Measurements from ENCODE around the gene LEAP2.
"Not testable (repeated sequence)": the region's sequence is repeated elsewhere in the genome, so short reads cannot be mapped to it uniquely, and the experiment has no call there.

The LEAP2 gene

GRCh38 chr5:132839426-132840301, 33.8 kb upstream of the LEAP2 start:
- H3K27ac ChIP-seq = peak overlapping the region in 19 of 21 experiments; percentile 18 to 82 (median 72)
- no peak overlapping the region for H3K4me3 ChIP-seq

- no peak overlapping the region for H3K4me3 ChIP-seq
Observed at GRCh38 chr5:132840313-132840712, 33.2 kb upstream of the LEAP2 start.

DNA sequence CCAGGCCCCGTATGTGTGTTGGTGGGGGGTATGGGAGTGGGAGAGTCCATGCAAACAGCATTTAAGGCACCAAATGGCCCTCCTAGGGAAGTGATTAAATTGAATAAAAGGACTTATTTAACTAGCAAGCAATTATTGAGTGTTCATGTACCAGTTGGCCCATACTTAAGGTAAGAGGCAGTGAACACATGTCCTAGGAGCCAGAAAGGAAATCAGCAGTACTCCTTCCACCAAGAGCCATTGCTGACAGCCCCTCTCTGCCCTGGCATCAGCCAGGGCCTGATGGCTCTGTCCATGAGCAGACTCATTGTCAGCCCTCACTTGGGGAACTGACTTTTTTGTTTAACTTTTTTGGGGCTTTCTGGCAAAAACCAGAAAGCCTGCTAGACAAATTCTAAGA, 32.6 kb upstream of the LEAP2 start:
- H3K27ac ChIP-seq = peak overlapping the region in 15 of 21 experiments; percentile 3 to 82 (median 72)

More at GRCh38 chr5:132840313-132840712, 33.2 kb upstream of the LEAP2 start:
- peak overlapping the region in 18 of 21 experiments; percentile 3 to 82 (median 72) for H3K27ac ChIP-seq

GRCh38 chr5:132841305-132841704, 32.2 kb upstream of the LEAP2 start:
- H3K27ac ChIP-seq = peak overlapping the region in 5 of 21 experiments; percentile 59 to 82 (median 78)

More for the DNA sequence above, 32.6 kb upstream of the LEAP2 start:
- H3K4me3 ChIP-seq = no peak overlapping the region

DNA sequence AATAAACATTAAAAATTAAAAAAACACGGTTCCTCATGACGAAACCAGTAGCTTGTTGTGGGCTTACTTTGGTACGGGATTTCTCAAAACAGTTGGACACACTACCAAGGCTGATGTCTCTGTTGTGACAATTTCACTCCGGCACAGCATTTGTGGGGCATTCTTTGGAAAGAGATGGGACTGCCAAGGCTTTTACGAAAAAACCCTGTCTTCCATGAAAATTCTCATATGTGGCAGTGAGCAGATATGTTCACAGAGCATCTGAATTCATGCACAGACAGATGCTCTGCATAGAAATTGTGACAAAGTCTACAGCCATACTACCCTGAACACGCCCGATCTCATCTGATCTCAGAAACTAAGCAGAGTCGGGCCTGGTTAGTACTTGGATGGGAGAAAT, 25.2 kb upstream of the LEAP2 start:
- Histone ChIP-seq H3K4me3 (no peak overlapping the region), H3K27ac (no peak overlapping the region)

More at GRCh38 chr5:132841305-132841704, 32.2 kb upstream of the LEAP2 start:
- no peak overlapping the region for H3K4me3 ChIP-seq

DNA sequence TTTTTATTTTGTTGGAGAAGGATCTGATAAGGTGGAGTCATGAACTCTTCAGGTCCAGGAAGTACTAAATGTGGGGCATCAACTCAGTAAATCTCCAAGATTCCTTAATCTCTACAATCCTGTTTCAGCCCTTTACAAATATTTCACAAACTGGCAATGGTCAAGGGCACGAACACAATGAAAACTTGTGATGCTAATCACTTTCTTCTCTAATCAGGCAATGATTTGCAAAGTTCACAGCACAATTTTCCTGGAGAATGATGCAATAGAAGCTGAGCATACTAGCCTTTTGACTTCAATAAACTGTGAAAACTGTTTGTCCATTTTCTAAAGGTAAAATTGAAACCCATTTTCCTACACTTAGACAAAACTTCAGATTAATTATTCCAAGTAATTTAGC, 24.1 kb upstream of the LEAP2 start:
- Histone ChIP-seq H3K4me3 (no peak overlapping the region), H3K27ac (no peak overlapping the region)

DNA sequence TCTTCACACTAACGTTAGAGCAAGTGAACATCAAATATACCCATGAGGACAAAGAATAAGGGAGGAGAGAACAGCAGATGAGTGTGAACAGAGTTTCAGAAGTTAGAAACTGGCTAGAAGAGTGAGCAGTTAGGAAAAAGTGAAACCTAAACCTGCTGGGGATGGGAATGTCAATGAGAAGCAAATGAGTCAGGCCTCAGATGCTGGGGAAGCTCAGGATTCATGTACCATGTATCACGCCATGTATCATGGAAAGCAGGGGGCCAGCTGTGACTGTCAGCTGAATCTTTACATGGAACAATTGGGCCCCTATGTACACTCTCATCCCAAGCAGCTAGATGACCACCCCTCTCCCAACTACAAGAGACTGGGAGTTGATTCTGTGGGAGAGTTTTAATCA, 23.4 kb upstream of the LEAP2 start:
- H3K4me3 ChIP-seq = no peak overlapping the region
- H3K27ac ChIP-seq = no peak overlapping the region

DNA sequence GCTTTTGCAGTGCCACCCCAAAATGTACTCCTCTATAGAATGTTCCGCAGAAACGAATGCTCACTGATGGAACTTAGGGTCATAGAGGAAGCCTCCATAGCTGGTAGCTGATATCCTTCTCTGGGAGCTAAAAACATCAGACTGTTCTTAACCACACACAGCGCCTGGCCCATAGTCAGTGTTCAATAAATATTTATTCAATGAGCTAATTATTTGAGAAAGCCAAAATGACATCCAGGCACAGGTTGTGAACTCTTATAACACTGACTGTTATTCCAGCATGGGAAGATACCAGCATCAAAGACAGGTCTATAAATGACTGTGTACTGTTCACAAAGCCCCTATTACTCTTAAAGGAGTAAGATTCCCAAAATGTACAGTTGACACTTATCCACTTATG, 20.1 kb upstream of the LEAP2 start:
- no peak overlapping the region for H3K27ac ChIP-seq
- H3K4me3 ChIP-seq = no peak overlapping the region

DNA sequence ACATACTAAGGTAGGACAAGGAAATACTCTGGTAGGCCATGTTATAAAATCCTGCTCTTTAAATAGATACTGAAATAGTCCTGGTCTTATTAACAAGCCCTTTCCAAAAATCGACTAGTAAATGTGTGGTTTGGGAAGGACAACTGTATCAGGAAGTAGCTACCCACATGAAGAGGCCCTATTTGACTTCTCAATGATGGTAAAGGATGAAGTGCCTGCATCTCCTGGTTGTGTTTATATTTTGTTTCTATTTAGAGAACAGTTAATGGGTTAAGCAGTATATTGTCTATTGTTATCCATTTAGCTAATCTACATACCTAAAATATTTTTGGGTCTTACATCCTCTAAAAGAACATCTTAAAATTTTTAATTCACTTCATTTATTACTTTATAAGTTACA, 19.7 kb upstream of the LEAP2 start:
- no peak overlapping the region for H3K27ac ChIP-seq
- H3K4me3 ChIP-seq = no peak overlapping the region

GRCh38 chr5:132854301-132854700, 19.2 kb upstream of the LEAP2 start:
- Histone ChIP-seq H3K27ac (no peak overlapping the region), H3K4me3 (no peak overlapping the region)

- H3K4me3 ChIP-seq, H3K27ac ChIP-seq: not testable (repeated sequence)
Observed at GRCh38 chr5:132854992-132855391, 18.5 kb upstream of the LEAP2 start.

- no peak overlapping the region for H3K27ac ChIP-seq
- H3K4me3 ChIP-seq = no peak overlapping the region
Observed at GRCh38 chr5:132856011-132856410, 17.5 kb upstream of the LEAP2 start.

DNA sequence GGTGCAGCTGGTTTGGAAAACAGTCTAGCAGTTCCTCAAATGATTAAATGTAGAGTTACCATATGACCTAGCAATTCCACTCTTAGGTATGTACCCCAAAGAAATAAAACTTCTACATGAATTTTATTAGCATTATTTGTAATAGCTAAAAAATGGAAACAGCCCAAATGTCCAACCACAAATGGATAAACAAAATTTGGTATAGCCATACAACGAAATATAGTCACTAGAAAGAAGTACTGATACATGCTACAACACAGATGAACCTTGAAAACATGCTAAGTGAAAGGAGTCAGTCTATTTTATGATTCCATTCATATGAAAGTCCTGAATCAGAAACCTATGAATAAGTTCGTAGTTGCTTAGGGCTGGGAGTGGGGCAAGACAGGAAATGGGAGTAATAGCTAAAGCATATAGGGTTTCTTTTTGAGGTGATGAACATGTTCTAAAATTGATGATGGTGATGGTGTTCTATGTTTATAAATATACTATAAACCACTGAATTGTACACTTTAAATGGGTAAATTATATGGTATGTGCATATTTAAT, 13.5 kb upstream of the LEAP2 start:
- no peak overlapping the region for H3K4me3 ChIP-seq
- H3K27ac ChIP-seq = no peak overlapping the region

DNA sequence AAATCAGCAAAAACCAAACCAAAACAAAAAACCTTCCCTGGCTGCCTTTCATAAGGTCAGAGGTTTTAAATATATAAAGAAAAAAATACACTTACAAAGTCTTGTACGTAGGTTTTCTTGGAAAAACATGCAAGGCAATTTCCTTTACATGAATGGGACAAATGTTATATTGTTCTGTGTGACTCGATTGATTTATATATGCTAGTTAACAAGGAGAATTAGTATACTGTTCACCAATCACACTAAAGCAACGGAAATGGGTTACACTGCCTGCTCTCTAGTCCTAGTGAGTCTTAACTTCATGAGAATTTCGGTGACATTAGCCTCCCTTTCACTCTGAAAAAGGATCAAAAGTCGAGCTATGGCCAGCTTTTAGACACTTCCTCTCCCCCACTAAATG, 12.7 kb upstream of the LEAP2 start:
- H3K4me3 ChIP-seq = no peak overlapping the region
- H3K27ac ChIP-seq = no peak overlapping the region

DNA sequence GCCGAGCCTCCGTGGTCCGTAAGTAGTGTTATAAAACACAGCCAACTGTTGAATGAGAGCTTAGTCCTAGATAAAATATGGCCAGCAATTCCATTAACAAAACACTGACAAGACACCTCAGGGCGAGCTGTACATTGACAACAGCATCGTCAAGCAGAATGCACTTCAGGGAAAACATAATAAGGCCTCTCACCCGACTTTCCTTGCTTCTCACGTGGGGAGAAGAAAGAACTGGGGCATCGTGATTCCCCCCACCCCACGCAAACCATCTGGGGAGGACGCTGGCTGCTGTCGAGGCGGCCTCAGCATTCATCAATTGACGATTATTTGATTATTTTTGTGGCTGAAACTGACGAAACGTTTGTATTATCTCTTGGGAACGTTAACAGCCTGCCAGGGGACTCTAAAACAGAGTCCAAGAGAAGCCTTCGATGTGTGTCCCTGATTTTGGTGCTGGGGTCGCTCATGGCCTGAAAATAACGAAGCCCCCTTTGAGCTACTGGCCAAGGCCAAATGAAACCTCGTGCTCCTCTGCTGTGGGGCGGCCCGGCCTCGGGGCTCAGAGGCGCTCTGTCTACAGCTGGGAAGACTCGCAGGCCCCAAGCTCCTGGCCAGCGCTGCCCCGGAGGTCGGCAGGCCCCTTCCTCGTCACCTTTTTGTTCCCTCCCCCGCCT, 7.7 kb upstream of the LEAP2 start:
- Histone ChIP-seq H3K27ac (peak overlapping the region; percentile 85 to 98 (median 94)), H3K4me3 (peak overlapping the region; percentile 64 to 93 (median 85))

DNA sequence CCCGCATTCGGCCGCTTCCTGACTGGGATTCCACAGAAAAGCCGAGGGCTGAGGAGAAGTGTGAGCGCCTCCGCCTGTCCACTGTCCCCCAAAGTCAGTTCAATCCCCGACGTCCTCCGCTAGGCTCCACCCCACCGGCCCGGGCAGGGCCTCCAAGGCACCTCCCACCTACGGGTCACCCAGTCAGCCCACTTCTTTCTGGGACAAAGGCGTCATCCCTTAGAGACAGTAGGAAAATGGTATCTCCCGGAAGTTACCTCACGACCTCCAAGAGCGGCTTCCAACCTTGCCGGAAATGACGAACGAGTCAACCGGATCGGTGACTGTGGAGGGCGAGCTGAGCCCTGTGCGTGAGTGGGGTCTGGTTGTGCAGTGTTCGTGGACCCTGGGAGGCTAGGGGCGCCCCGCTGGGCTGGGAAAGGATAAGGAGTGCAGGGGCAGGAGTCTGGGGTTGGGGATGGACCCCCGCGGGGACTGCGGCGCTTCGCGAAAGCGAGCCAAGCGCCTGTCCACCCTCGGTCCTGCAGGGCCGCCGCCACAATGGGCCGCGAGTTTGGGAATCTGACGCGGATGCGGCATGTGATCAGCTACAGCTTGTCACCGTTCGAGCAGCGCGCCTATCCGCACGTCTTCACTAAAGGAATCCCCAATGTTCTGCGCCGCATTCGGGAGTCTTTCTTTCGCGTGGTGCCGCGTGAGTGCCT, 7.0 kb upstream of the LEAP2 start, which contains the start of the genes GDF9 and UQCRQ:
Gene GDF9 (minus strand): TSS at position 128 of the 704 bp plus-strand sequence. CDS start 1,936 bp downstream, outside the sequence.
Gene UQCRQ (plus strand): TSS at position 301 of the 704 bp plus-strand sequence. CDS start 240 bp downstream, at position 541.
- H3K4me3 ChIP-seq = peak within 1 kb of the TSS; percentile 64 to 93 (median 85)
- peak within 1 kb of the TSS; percentile 85 to 98 (median 94) for H3K27ac ChIP-seq

- H3K27ac ChIP-seq = peak overlapping the region; percentile 79 to 98 (median 94)
- peak overlapping the region; percentile 64 to 93 (median 85) for H3K4me3 ChIP-seq
Observed at GRCh38 chr5:132867046-132867451, 6.4 kb upstream of the LEAP2 start.

GRCh38 chr5:132868754-132869153, 4.7 kb upstream of the LEAP2 start:
- Histone ChIP-seq H3K4me3 (no peak overlapping the region), H3K27ac (no peak overlapping the region)

DNA sequence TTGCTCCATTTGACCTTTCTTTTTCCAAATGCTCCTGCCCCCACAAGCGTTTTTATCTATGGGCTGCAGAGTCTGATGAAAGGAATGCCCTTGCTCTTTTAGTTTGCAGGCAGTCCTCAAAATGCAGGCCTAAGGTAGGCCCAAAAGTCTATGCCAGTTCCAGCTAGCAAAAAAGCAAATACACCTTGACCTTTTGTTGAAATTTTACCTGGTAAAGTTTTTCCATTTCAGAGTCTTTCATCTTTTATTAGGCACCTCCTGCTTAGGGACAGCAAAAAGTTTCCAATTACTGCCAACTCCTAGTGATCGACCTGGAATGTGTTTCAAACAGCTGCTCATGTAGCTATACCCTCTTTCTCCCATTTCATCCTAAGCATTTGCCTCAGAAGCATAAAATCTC, 2.7 kb upstream of the LEAP2 start:
- H3K27ac ChIP-seq = no peak overlapping the region
- no peak overlapping the region for H3K4me3 ChIP-seq

All from skin epidermis (tissue), 12 donors.